Upper lobe of left lung (tissue), 4 donors: Measurements from ENCODE around the gene ITSN2.

Experiments
- POLR2AphosphoS5 ChIP-seq, 2 donors: sonication (generic); formaldehyde crosslinking; IDR thresholded peaks; one replicate each; pipeline ENCODE4 v1.5.1; 2017; ENCODE audit warnings: antibody characterized with exemption in 2 of 2
- TF ChIP-seq, protein P1 (sequence below), 6 experiments: fragments of 450-650 bp in 4 of 6; fragments of 200-600 bp in 2 of 6; sonication (generic) in 2 of 6; IDR thresholded peaks; one replicate each; pipeline ENCODE4 v1.5.1; 2016 to 2019; ENCODE audit warnings: antibody characterized with exemption in 6 of 6

DNA sequence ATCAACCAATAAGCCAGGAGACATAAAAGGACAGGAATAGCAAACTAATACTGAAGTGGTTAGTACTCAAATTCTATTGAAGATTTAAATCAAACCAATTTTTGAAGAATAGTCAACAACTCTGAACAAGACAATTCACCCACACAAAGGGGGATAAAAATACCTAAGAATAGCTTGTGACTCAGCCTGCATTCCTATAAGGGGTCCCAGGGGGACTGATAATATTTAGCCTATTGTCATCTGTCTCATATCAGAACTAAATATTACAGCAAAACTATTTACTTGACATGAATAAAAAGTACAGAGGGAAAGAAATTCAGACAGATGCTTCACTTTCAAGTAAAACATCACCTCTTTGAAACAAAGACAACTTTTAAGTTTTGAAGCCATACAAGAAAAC lies 7.7 kb downstream of the ITSN2 start:
- TF ChIP-seq, protein P1, sequence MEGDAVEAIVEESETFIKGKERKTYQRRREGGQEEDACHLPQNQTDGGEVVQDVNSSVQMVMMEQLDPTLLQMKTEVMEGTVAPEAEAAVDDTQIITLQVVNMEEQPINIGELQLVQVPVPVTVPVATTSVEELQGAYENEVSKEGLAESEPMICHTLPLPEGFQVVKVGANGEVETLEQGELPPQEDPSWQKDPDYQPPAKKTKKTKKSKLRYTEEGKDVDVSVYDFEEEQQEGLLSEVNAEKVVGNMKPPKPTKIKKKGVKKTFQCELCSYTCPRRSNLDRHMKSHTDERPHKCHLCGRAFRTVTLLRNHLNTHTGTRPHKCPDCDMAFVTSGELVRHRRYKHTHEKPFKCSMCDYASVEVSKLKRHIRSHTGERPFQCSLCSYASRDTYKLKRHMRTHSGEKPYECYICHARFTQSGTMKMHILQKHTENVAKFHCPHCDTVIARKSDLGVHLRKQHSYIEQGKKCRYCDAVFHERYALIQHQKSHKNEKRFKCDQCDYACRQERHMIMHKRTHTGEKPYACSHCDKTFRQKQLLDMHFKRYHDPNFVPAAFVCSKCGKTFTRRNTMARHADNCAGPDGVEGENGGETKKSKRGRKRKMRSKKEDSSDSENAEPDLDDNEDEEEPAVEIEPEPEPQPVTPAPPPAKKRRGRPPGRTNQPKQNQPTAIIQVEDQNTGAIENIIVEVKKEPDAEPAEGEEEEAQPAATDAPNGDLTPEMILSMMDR (IDR thresholded peaks at IDR 0.05): no peak
- TF ChIP-seq POLR2AphosphoS5 (IDR thresholded peaks at IDR 0.05): no peak
